Caco-2 (cell line): ENCODE data around the gene BTNL8. TPM values are rescaled to one million over a fixed set of nuclear protein-coding genes. Genes with fewer than 3 reads are reported as not detected.

ENCODE experiments used
- BruUV-seq: library from RNA; stranded (reverse); fragments of 400-500 nt; replicated peaks from 2 replicates; lab custom pipeline; 2021; lab: Mats Ljungman, UMichigan
- CTCF ChIA-PET: fragments of 300-600 bp; sonication (Branson Sonifier 250); formaldehyde crosslinking; loops from one replicate; lab custom pipeline; 2022; ENCODE audit warnings: antibody characterized with exemption; lab: Charles Lee
- POLR2A ChIA-PET: fragments of 300-600 bp; sonication (Branson Sonifier 250); formaldehyde crosslinking; loops from one replicate; lab custom pipeline; 2022; ENCODE audit warnings: antibody characterized with exemption; lab: Charles Lee
- DNase-seq, 2 experiments: peaks; one replicate each; pipeline versions ENCODE4 v3.0.0 to v3.0.0-alpha.2; 2020 to 2022
- H3K27me3 ChIP-seq: replicated peaks from 2 replicates; pipeline ENCODE4 v1.6.0; 2011; ENCODE audit warnings: low read length; ENCODE audit not compliant: control insufficient read depth, insufficient read depth
- H3K36me3 ChIP-seq: 2 replicates; pipeline ENCODE4 v1.5.1; 2011; ENCODE audit warnings: low read length; ENCODE audit not compliant: control insufficient read depth, insufficient read depth
- H3K4me1 ChIP-seq: fragments of 250-450 bp; sonication (Bioruptor Pico); 2 replicates; pipeline ENCODE4 v1.5.1; 2020; ENCODE audit warnings: mild to moderate bottlenecking
- H3K4me3 ChIP-seq: 2 replicates; pipeline ENCODE4 v1.5.1; 2011; ENCODE audit warnings: low read depth, mild to moderate bottlenecking, control low read depth, low read length
- H3K9me3 ChIP-seq: fragments of 250-450 bp; sonication (Bioruptor Pico); 2 replicates; pipeline ENCODE4 v1.5.1; 2020; ENCODE audit warnings: mild to moderate bottlenecking, moderate library complexity
- H3K27ac Mint-ChIP-seq: one replicate; pipeline ENCODE4 v1.8.0; 2022; ENCODE audit warnings: mixed read lengths; ENCODE audit not compliant: unreplicated experiment
- H3K27me3 Mint-ChIP-seq: one replicate; pipeline ENCODE4 v1.8.0; 2022; ENCODE audit warnings: mixed read lengths; ENCODE audit not compliant: insufficient read depth, unreplicated experiment
- H3K36me3 Mint-ChIP-seq: one replicate; pipeline ENCODE4 v1.8.0; 2022; ENCODE audit warnings: mild to moderate bottlenecking, mixed read lengths; ENCODE audit not compliant: insufficient read depth, unreplicated experiment
- H3K4me1 Mint-ChIP-seq: one replicate; pipeline ENCODE4 v1.8.0; 2022; ENCODE audit warnings: low read depth, mixed read lengths; ENCODE audit not compliant: unreplicated experiment
- H3K4me3 Mint-ChIP-seq: one replicate; pipeline ENCODE4 v1.8.0; 2022; ENCODE audit warnings: mild to moderate bottlenecking, moderate library complexity, mixed read lengths; ENCODE audit not compliant: unreplicated experiment
- H3K9me3 Mint-ChIP-seq: one replicate; pipeline ENCODE4 v1.8.0; 2022; ENCODE audit warnings: mixed read lengths; ENCODE audit not compliant: unreplicated experiment
- CTCF ChIP-seq, 2 experiments: fragments of 200-600 bp in 1 of 2; IDR thresholded peaks; 1 replicate in 1 of 2; 2 replicates in 1 of 2; pipeline versions ENCODE4 v1.5.1 to v1.8.0; 2011 to 2022; ENCODE audit warnings: antibody characterized with exemption in 1 of 2, control low read depth in 1 of 2, inconsistent platforms in 1 of 2, low read depth in 1 of 2, low read length in 1 of 2, mild to moderate bottlenecking in 1 of 2, moderate library complexity in 1 of 2; ENCODE audit not compliant: insufficient read depth in 1 of 2, severe bottlenecking in 1 of 2, unreplicated experiment in 1 of 2
- intact Hi-C: fragments of 100-400 bp; cut with micrococcal nuclease; formaldehyde crosslinking; loops from one replicate; pipeline ENCODE4 v1.10.0; 2022; ENCODE audit not compliant: unreplicated experiment
- total RNA-seq: library from RNA; stranded (reverse); gene quantifications from 2 replicates; pipeline ENCODE4 v1.2.3, GENCODE V29; 2022

Gene BTNL8
- total RNA-seq, 1 experiment from 2014 or later: 6.0 TPM

GRCh38 chr5:180935203-180935602, 36.2 kb downstream of the BTNL8 start:
- H3K4me1 Mint-ChIP-seq: no peaks in the 10 kb centered on the region
- H3K27ac Mint-ChIP-seq: no peak overlapping the region
- CTCF ChIA-PET: interaction anchor here (0.6 kb wide), 1 partner anchor 133 kb away, joined by 3 read pairs; the partner anchor contains the start of gene MGAT1
- no TSS peak for BruUV-seq
- no peak overlapping the region for H3K4me3 Mint-ChIP-seq
- H3K9me3 Mint-ChIP-seq: peaks cover 33% of the 10 kb centered on the region
- POLR2A ChIA-PET: no interaction called here
- no peaks in the 10 kb centered on the region for H3K36me3 Mint-ChIP-seq
- Histone ChIP-seq H3K27me3 (no peaks in the 10 kb centered on the region), H3K4me3 (no peak overlapping the region), H3K4me1 (no peaks in the 10 kb centered on the region), H3K36me3 (no peaks in the 10 kb centered on the region), H3K9me3 (peaks cover 7% of the 10 kb centered on the region)
- no peak for TF ChIP-seq CTCF (IDR thresholded peaks at IDR 0.05; ENCODE audit: insufficient read depth in 1 of 2, low read depth in 1 of 2, low read length in 1 of 2, severe bottlenecking in 1 of 2, unreplicated experiment in 1 of 2)
- DNase-seq: no peak
- no peaks in the 10 kb centered on the region for H3K27me3 Mint-ChIP-seq
- intact Hi-C loops: no loop called here

GRCh38 chr5:180938294-180938693, 39.3 kb downstream of the BTNL8 start:
- Mint-ChIP-seq H3K36me3 (no peaks in the 10 kb centered on the region), H3K4me1 (no peaks in the 10 kb centered on the region), H3K27ac (no peak overlapping the region), H3K4me3 (no peak overlapping the region), H3K27me3 (no peaks in the 10 kb centered on the region), H3K9me3 (peaks cover 34% of the 10 kb centered on the region)
- peaks cover 3% of the 10 kb centered on the region for H3K9me3 ChIP-seq
- H3K36me3 ChIP-seq: no peaks in the 10 kb centered on the region
- no peak for DNase-seq
- H3K27me3 ChIP-seq: no peaks in the 10 kb centered on the region
- no peak overlapping the region for H3K4me3 ChIP-seq
- no peak for TF ChIP-seq CTCF (IDR thresholded peaks at IDR 0.05; ENCODE audit: insufficient read depth in 1 of 2, low read depth in 1 of 2, low read length in 1 of 2, severe bottlenecking in 1 of 2, unreplicated experiment in 1 of 2)
- no peaks in the 10 kb centered on the region for H3K4me1 ChIP-seq
- ChIA-PET CTCF (no interaction called here), POLR2A (no interaction called here)
- intact Hi-C loops: no loop called here
- BruUV-seq: no TSS peak

- no peak overlapping the region for H3K4me3 Mint-ChIP-seq
- no peak for DNase-seq
- peaks cover 14% of the 10 kb centered on the region for H3K36me3 Mint-ChIP-seq
- no TSS peak for BruUV-seq
- H3K27me3 Mint-ChIP-seq: no peaks in the 10 kb centered on the region
- Histone ChIP-seq H3K9me3 (no peaks in the 10 kb centered on the region), H3K4me3 (no peak overlapping the region), H3K27me3 (no peaks in the 10 kb centered on the region), H3K4me1 (0 out of 2 replicates have a peak, but pooled peaks cover 3% of the 10 kb centered on the region), H3K36me3 (no peaks in the 10 kb centered on the region)
- intact Hi-C loops: no loop called here
- no peak overlapping the region for H3K27ac Mint-ChIP-seq
- CTCF ChIA-PET: no interaction called here
- H3K4me1 Mint-ChIP-seq: no peaks in the 10 kb centered on the region
- POLR2A ChIA-PET: no interaction called here
- no peak for TF ChIP-seq CTCF (IDR thresholded peaks at IDR 0.05; ENCODE audit: insufficient read depth in 1 of 2, low read depth in 1 of 2, low read length in 1 of 2, severe bottlenecking in 1 of 2, unreplicated experiment in 1 of 2)
- no peaks in the 10 kb centered on the region for H3K9me3 Mint-ChIP-seq
Observed at GRCh38 chr5:180950291-180950949, 51.5 kb downstream of the BTNL8 start.
